Endodermal cell (in vitro differentiated cells): Measurements from ENCODE around the gene FTCD. TPM values are rescaled to one million over a fixed set of nuclear protein-coding genes. Genes with fewer than 3 reads are reported as not detected.
"Not testable (repeated sequence)": the region's sequence is repeated elsewhere in the genome, so short reads cannot be mapped to it uniquely, and the experiment has no call there.

Experiments
- DNase-seq: peaks from one replicate; pipeline ENCODE4 v3.0.0-alpha.2; 2017
- H3K27ac ChIP-seq: 2 replicates; pipeline ENCODE4 v1.5.1; 2013; ENCODE audit warnings: mild to moderate bottlenecking, low read depth, low read length, moderate library complexity
- H3K27me3 ChIP-seq: 2 replicates; pipeline ENCODE4 v1.6.1; 2013; ENCODE audit warnings: mild to moderate bottlenecking, low read length, moderate library complexity; ENCODE audit not compliant: insufficient read depth, control insufficient read depth, poor library complexity, severe bottlenecking
- H3K36me3 ChIP-seq: 2 replicates; pipeline ENCODE4 v1.7.0; 2013; ENCODE audit warnings: mild to moderate bottlenecking, low read length, moderate library complexity; ENCODE audit not compliant: control insufficient read depth, insufficient read depth
- H3K4me1 ChIP-seq: one replicate; pipeline ENCODE4 v1.7.0; 2013; ENCODE audit warnings: low read length; ENCODE audit not compliant: control insufficient read depth, insufficient read depth
- H3K4me3 ChIP-seq: 2 replicates; pipeline ENCODE4 v1.5.1; 2013; ENCODE audit warnings: mild to moderate bottlenecking, low read length, moderate library complexity
- H3K9ac ChIP-seq: 2 replicates; pipeline ENCODE4 v1.6.1; 2013; ENCODE audit warnings: mild to moderate bottlenecking, low read length, moderate library complexity; ENCODE audit not compliant: poor library complexity, severe bottlenecking; ENCODE audit errors: extremely low read depth
- H3K9me3 ChIP-seq: 2 replicates; pipeline ENCODE4 v1.6.1; 2013; ENCODE audit warnings: mild to moderate bottlenecking, low read length, moderate library complexity; ENCODE audit not compliant: control insufficient read depth
- H3K27ac Mint-ChIP-seq: 2 replicates; pipeline ENCODE4 v1.8.0; 2020; ENCODE audit warnings: mixed read lengths
- H3K27me3 Mint-ChIP-seq: 2 replicates; pipeline ENCODE4 v1.8.0; 2021; ENCODE audit warnings: mild to moderate bottlenecking, mixed read lengths; ENCODE audit not compliant: insufficient read depth
- H3K36me3 Mint-ChIP-seq: 2 replicates; pipeline ENCODE4 v1.8.0; 2020; ENCODE audit warnings: low read depth, mixed read lengths
- H3K4me1 Mint-ChIP-seq: 2 replicates; pipeline ENCODE4 v1.8.0; 2020; ENCODE audit warnings: mixed read lengths
- H3K4me3 Mint-ChIP-seq: 2 replicates; pipeline ENCODE4 v1.8.0; 2020; ENCODE audit warnings: mild to moderate bottlenecking, moderate library complexity, mixed read lengths
- H3K9me3 Mint-ChIP-seq: 2 replicates; pipeline ENCODE4 v1.8.0; 2020; ENCODE audit warnings: mild to moderate bottlenecking, mixed read lengths
- CTCF ChIP-seq: fragments of 200-600 bp; sonication (generic); conservative IDR thresholded peaks from 2 replicates; pipeline ENCODE4 v1.5.0; 2021; ENCODE audit warnings: antibody characterized with exemption, mild to moderate bottlenecking
- WGBS, 2 experiments: methylation state at CpG; one replicate each; pipeline versions ENCODE4 v1.1.5 to v1.1.7; 2013; ENCODE audit warnings: missing lambda C conversion rate in 2 of 2, mixed read lengths in 1 of 2; ENCODE audit not compliant: insufficient coverage in 1 of 2, insufficient read length in 1 of 2; 5-methylcytosine and 5-hydroxymethylcytosine counted together
- total RNA-seq, 2 donors: library from RNA; stranded (reverse); fragmentation: NEBNext Ultra II Directional in 1 of 2; extraction: Animal tissue kit (Norgen Biotek cat#: 25700) in 1 of 2; gene quantifications; 2 replicates in 1 of 2; 3 replicates in 1 of 2; pipeline ENCODE4 v1.2.1, GENCODE V29; 2021

Gene FTCD
- total RNA-seq, 2 donors from 2014 or later = 3.5 to 4.6 TPM

GRCh38 chr21:46180079-46180722 is 24.8 kb upstream of the FTCD start:
- WGBS, 2 experiments = 83 to 90% methylated on average over 14 to 24 of the region's 24 CpGs
- TF ChIP-seq CTCF = no peak
- H3K4me1 Mint-ChIP-seq = peaks cover 3% of the 10 kb centered on the region
- Histone ChIP-seq H3K36me3 (no peaks in the 10 kb centered on the region), H3K9ac (no peak overlapping the region), H3K9me3 (peaks cover 8% of the 10 kb centered on the region), H3K4me1 (no peaks in the 10 kb centered on the region), H3K27me3 (no peaks in the 10 kb centered on the region), H3K4me3 (no peak overlapping the region), H3K27ac (no peak overlapping the region)
- H3K36me3 Mint-ChIP-seq = peaks cover 14% of the 10 kb centered on the region
- H3K27ac Mint-ChIP-seq = peak overlapping the region; percentile 66
- no peak overlapping the region for H3K4me3 Mint-ChIP-seq
- no peaks in the 10 kb centered on the region for H3K27me3 Mint-ChIP-seq
- peaks cover 16% of the 10 kb centered on the region for H3K9me3 Mint-ChIP-seq
- DNase-seq = peak; percentile 47

- Histone ChIP-seq H3K9me3 (peaks cover 8% of the 10 kb centered on the region), H3K27me3 (no peaks in the 10 kb centered on the region), H3K36me3 (no peaks in the 10 kb centered on the region), H3K9ac (no peak overlapping the region), H3K27ac (no peak overlapping the region), H3K4me1 (no peaks in the 10 kb centered on the region), H3K4me3 (no peak overlapping the region)
- Mint-ChIP-seq H3K4me3 (no peak overlapping the region), H3K27me3 (no peaks in the 10 kb centered on the region), H3K27ac (peak overlapping the region; percentile 3), H3K9me3 (peaks cover 16% of the 10 kb centered on the region), H3K4me1 (peaks cover 3% of the 10 kb centered on the region), H3K36me3 (peaks cover 14% of the 10 kb centered on the region)
- TF ChIP-seq CTCF = no peak
- WGBS, 2 experiments = 94 to 96% methylated on average over 17 of the region's 17 CpGs
- no peak for DNase-seq
Observed at GRCh38 chr21:46179708-46180078, 24.3 kb upstream of the FTCD start.

- peaks cover 16% of the 10 kb centered on the region for H3K9me3 Mint-ChIP-seq
Observed at GRCh38 chr21:46178961-46179360, 23.6 kb upstream of the FTCD start.

GRCh38 chr21:46176443-46177129 is 21.2 kb upstream of the FTCD start:
- not testable (repeated sequence) for H3K27ac ChIP-seq, H3K4me3 ChIP-seq, H3K36me3 ChIP-seq, H3K9ac ChIP-seq, H3K27me3 ChIP-seq, DNase-seq, H3K9me3 ChIP-seq, H3K4me1 Mint-ChIP-seq, H3K27me3 Mint-ChIP-seq, H3K4me3 Mint-ChIP-seq, H3K27ac Mint-ChIP-seq, H3K4me1 ChIP-seq
- Mint-ChIP-seq H3K36me3 (peaks cover 14% of the 10 kb centered on the region), H3K9me3 (peaks cover 16% of the 10 kb centered on the region)
- WGBS, 2 experiments = 80 to 84% methylated on average over 1 to 3 of the region's 3 CpGs

More at GRCh38 chr21:46178961-46179360, 23.6 kb upstream of the FTCD start:
- H3K36me3 Mint-ChIP-seq = peaks cover 14% of the 10 kb centered on the region
- Histone ChIP-seq H3K9ac (no peak overlapping the region), H3K27me3 (no peaks in the 10 kb centered on the region), H3K4me3 (no peak overlapping the region), H3K9me3 (peaks cover 8% of the 10 kb centered on the region), H3K4me1 (no peaks in the 10 kb centered on the region), H3K36me3 (no peaks in the 10 kb centered on the region), H3K27ac (no peak overlapping the region)
- H3K4me3 Mint-ChIP-seq = no peak overlapping the region
- H3K27ac Mint-ChIP-seq = no peak overlapping the region
- no peaks in the 10 kb centered on the region for H3K27me3 Mint-ChIP-seq
- DNase-seq = no peak
- TF ChIP-seq CTCF = no peak
- peaks cover 3% of the 10 kb centered on the region for H3K4me1 Mint-ChIP-seq
- 91 to 94% methylated on average over 4 of the region's 4 CpGs for WGBS, 2 experiments
